HG02798 (cell line): ENCODE data around the gene JPH3.
"Not testable (repeated sequence)": the region's sequence is repeated elsewhere in the genome, so short reads cannot be mapped to it uniquely, and the experiment has no call there.

Experiments
- ATAC-seq: cut with Tn5 transposase; IDR thresholded peaks from one replicate; pipeline ENCODE4 v1.9.1; 2021; ENCODE audit warnings: mild to moderate bottlenecking; ENCODE audit not compliant: unreplicated experiment, poor library complexity

JPH3 gene

DNA sequence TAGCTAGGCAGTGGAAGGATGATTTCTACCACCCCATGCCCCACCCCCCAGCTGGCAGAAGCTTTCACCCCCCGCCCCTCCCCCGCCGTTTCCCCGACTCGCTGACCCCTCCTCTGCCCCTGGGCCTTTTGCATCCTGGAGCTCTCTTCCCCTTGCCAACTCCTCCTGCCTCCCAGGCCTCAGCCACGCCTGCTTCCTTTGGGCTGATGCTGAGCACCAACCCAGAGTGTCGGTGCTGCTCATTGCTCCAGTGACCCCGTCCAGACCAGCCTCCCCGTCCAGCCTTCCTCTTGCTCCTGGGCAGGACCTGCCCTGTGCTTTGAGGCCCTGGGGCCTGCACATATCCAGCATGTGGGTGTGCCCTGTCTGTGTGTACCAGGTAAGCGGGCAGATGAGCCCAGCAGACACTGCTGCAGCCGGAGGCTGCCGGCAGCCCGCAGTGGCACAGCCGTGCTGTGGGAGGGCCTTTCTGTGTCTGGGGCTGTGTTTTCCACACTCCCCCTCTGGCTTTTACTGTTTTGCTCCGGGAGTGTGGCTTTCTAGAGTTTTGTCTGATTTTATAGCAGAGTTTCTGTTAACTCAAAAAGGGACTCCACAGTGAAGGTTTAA, 72.9 kb downstream of the JPH3 start:
- ATAC-seq: no peak

DNA sequence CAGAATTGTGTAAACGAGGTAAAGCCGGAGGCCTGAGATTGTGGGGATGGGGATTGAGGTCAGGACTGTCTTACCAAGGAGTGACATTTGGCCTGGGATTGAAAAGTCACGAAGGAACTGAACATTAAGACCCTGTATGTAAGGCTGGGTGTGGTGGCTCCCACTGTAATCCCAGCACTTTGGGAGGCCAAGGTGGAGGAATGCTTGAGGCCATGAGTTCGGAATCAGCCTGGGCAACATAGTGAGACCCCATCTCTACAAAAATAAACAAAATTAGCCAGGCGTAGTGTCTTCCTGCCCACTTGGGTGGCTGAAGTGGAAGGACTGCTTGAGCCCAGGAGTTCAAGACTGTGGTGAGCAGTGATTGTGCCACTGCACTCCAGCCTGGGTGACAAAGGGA, 75.5 kb downstream of the JPH3 start:
- ATAC-seq: no peak

DNA sequence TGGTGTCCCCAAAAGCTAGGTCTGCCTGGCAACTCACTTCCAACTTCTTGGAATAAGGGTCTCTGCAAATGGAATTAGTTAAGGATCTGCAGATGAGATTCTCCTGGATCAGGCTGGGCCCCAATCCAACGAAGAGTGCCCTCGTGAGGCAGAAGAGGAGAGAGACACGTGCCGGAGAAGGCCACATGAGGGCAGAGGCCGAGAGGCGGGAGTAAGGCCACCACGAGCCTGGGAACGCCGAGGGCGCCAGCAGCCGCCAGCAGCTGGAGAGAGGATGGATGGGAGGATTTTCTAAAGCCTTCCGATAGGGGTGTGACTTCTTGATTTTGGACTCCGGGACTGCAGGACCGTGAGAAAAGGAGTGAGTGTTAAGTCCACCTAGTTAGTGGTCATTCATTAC, 76.3 kb downstream of the JPH3 start:
- no peak for ATAC-seq

DNA sequence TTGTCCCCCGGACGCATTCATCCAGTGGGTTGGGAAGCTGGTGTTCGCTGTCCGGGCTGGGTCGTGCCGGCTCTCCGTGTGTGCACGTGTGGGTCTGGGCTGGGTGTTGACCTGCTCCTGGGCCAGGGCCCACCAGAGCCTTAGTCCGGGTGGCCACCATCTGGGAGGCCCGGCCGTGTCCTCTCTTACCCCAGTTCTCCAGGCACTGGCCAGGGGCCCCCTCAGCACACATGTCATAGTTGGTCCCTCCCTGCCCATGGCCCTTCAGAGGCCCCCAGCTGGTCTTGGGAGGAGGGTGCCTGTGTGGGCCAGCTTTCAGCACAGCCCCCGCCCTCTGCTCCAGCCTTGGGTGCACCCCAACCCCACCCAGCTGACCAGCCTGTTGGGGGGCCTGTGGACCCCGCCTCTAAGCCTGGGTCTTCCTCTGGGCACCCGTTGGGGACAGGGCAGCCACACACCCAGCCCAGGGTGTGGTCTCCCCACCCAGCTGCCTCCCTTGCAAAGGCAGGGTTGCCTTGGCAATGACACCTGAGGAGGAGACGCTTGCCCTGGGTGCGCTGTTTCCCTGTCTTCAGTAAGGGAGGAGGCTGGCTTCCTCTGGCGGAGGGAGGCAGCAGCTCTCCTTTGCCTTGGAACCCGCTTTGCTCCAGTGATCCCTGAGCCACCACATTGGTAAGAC, 77.4 kb downstream of the JPH3 start:
- no peak for ATAC-seq

DNA sequence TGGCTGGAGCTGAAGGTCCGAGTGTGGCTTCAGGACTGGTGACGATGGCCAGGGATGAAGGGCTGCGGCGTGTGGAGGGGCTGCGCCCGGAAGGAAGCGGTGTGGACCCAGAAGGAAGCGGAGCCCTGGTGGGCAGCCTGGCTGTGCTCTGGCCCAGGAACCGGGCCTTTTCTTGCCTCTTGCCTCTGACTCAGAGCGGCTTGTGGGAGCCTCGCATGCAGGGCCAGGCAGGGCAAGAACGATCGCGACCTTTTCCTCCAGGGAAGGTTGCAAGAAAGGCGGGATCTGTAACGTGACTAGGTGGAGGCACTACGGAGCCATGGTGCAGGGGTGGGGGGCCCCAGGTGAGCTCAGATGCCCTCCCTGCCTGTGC, 78.0 kb downstream of the JPH3 start:
- ATAC-seq: no peak

DNA sequence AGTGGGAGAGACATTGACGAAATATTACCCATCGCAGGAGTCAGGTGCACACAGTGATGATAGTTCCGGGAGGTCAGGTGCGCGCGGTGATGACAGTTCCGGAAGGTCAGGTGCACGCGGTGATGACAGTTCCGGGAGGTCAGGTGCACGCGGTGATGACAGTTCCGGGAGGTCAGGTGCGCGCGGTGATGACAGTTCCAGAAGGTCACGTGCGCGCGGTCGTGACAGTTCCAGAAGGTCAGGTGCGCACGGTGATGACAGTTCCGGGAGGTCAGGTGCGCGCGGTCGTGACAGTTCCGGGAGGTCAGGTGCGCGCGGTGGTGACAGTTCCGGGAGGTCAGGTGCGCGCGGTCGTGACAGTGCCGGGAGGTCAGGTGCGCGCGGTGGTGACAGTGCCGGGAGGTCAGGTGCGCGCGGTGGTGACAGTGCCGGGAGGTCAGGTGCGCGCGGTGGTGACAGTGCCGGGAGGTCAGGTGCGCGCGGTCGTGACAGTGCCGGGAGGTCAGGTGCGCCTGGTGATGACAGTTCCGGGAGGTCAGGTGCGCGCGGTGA, 78.8 kb downstream of the JPH3 start:
- ATAC-seq: not testable (repeated sequence)

DNA sequence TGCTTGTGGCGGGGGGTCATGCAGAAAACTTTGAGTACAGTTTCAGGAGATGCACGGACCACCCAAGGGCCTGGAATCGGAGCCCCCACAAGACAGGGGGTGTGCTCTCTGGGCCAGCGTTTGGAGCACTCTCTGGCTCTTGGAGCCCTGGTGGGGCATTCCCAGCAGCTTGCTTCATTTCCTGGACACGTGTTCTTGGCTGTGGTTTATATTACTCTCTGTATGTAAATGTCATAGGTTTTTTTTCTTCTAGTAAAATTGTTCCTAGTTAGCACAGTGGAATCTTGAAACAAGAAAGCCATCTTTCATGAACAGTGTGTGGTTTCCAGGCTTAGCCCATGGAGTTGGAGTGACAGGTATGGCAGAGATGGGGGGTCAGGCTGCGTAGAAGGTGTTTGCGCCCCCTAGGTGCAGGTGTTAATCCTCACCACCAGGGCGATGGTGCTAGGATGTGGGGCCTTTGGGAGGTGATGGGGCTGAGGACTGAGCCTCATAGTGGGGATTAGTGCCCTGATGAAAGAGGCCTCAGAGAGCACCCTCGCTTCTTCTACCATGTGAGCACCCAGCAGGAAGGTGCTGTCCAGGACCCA, 79.8 kb downstream of the JPH3 start:
- ATAC-seq: no peak

DNA sequence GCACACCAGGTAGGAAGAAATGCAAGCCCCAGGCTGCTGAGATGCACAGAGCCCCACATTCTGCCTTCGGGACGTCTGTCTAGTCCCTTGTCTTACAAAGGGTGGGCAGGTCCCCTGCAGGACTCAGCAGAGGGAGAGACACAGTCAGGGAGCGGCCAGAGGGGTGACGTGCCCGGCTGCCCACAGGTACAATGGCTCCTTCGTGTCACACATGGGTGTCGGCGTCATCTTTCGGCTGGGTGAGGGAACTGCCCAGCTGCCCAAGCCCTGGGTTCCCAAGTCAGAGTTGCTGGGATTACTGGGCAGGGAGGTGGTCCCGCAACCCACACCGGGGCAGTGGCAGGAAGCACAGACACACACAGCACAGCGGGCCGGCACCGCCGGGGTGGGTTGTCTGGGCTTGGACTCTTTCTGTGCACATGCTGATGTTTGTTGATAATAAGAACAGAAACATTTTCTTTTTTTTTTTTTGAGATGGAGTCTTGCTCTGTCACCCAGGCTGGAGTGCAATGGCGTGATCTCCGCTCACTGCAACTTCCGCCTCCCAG, 80.6 kb downstream of the JPH3 start:
- no peak for ATAC-seq

DNA sequence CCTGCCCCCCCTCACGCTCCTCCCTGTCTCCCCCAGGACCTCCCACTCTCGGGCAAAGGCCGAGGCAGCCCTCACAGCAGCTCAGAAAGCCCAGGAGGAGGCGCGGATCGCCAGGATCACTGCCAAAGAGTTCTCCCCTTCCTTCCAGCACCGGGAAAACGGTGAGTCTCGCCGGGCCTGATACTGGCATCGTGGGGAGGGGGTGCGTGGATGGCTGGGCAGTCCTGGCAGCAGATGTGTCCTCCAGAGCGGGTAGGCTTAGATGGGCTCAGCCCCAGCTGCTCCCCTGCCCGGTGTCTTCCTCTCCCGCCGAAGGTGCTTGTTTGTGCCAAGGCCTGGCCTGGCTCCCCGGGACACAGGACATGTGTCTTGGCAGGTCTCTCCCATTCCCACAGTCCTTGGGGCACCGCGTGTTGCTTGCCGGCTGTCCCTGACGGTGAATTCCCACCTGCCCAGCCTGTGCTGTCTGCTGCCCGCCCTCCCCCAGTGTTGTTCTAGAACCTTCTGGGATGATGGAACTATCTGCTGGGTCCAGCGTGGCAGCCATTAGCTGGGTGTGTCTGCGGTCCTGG, 81.9 kb downstream of the JPH3 start:
- no peak for ATAC-seq

DNA sequence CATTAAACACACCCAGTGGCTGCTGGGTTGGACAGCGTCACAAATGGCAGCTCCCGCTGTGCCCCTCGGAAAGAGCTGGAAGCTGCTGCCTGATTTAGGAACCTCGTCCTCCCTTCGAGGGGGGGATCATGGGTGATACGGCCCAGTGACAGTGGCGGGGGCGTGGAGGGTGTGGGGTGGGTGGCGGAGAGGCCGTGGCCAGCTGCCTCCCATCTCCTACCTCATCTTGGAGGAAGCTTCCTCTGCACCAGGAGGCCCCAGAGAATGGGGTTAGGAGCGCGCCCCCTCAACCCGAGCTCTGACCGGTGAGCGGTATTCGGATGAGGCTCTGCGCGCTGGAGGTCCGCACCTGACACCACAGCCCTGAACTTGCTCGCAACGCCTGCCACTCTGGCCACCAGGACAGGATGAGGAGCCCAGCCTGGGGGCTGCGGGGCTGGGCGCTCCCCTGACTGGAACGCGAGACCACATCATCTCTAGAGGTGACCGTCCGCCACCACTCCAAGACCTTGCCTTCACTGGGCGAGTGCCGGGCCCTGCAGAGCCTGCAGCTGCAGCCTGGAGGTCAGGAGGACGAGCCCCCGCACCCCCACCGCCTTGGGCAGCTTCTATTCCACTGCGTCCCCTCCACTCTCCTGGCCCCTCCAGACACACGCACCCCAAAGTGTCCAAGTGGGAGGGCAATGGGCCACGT, 82.5 kb downstream of the JPH3 start:
- ATAC-seq: no peak

DNA sequence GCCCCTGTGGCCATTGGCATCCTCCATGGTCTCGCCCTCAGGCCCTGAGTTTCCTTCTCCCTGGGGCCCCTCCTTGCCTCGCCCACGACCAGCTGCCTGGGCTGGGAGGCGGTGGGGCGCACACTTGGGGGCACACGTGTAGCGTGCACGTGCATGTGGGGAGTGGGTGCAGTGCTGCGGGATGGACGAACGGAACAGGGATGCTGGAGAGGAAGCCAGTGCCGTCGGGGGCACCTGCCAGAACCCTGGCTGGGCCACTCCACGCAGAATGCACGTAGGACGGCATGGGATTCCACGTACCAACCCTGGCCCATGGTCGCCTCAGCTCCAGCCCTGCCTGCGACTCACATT, 83.1 kb downstream of the JPH3 start:
- no peak for ATAC-seq

DNA sequence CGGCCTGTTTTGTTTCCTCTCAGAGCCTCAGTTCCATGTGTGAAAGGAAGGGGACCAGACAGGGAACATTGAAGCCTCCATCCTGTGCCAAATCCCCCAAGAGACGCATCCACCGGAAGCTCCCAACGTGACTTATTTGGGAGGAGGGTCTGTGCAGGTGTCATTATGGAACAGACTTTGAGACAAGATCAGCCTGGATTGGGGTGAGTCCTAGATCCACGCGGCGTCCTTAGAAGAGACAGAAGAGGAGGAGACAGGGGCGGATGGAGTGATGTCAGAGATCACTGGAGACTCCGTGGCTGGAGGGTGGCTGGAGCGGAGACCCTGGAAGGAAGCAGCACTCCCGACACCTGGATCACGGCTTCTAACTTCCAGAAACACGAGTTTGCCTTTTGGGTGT, 83.5 kb downstream of the JPH3 start:
- ATAC-seq: no peak

DNA sequence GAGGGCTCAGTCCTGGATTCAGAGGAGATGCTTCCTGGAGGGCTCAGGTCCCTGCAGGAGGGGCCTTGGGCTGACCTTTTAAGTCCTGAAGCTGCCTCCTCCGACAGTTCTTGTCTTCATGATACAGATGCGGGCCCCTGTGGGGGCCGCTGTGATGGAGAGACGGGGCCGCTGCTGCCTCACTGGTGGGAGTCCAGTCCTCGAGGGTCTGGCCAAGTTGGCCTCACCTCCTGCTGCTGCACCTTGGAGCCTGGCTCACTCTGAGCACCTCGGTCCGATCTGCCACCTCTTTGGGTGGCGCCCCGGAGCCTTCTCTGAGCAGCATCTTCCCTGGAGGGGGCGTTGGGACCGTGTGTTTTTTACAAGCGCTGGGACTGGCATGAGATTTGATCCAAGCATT, 84.4 kb downstream of the JPH3 start:
- ATAC-seq: no peak

DNA sequence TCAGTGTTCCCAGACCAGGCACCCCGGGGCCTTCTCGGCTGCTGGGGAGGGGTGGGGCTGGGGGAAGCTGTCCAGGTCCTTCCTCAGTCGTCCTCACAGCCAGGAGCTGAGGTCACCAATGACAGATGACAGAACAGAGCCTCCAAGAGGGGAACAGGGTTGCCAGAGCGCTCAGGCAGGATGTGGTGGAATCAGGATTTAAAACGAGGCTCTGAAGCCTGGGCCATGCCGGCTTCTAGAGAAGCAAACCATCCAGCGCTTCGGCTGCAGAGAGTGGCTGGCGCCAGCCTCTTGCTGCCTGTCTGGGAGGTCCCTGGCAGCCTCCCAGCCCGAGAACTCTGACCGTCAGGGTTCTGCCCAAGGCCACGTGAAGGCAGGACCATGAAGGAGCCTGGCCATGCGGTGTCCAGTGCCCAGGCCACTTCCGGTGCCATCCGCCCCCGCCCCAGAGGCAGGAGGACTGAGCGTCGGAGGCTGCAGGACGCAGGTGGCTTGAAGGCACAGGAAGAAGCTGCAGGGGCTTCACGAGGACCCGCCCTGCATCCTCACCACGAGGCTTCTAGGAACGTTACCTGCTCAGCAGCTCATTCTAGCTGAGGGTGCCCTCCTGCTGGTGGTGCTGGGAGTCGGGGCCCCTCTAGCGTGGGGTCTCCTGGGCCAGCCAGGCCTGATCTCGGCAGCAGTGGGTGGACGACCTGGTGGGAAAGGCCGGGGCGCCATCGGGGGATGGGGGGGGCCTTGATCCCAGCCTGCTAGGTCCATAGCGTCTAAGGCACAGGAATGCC, 85.0 kb downstream of the JPH3 start:
- ATAC-seq: no peak

DNA sequence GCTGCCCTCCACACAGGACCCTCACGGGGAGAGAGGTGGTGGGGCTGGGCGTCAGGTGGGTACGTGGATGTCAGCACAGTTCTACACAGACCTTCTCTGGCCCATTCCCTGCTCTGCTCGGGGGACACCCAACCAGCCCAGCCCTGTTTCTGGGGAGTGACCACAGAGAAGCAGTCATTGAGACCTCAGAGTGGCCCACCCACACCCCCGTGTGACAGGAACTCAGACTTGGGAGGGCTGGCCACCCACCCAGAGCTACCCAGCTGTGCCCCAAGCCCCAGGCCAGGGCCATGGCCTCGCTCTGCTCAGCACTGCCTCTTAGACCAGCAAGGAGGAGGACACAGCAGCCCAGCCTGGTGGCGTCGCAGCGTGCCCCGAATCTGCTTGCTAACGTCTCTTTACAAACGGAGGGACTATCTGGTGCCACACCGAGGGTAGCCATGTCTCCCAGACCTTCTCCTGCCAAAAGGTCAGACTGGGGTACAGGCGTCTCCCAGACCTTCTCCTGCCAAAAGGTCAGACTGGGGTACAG, 85.8 kb downstream of the JPH3 start:
- no peak for ATAC-seq

DNA sequence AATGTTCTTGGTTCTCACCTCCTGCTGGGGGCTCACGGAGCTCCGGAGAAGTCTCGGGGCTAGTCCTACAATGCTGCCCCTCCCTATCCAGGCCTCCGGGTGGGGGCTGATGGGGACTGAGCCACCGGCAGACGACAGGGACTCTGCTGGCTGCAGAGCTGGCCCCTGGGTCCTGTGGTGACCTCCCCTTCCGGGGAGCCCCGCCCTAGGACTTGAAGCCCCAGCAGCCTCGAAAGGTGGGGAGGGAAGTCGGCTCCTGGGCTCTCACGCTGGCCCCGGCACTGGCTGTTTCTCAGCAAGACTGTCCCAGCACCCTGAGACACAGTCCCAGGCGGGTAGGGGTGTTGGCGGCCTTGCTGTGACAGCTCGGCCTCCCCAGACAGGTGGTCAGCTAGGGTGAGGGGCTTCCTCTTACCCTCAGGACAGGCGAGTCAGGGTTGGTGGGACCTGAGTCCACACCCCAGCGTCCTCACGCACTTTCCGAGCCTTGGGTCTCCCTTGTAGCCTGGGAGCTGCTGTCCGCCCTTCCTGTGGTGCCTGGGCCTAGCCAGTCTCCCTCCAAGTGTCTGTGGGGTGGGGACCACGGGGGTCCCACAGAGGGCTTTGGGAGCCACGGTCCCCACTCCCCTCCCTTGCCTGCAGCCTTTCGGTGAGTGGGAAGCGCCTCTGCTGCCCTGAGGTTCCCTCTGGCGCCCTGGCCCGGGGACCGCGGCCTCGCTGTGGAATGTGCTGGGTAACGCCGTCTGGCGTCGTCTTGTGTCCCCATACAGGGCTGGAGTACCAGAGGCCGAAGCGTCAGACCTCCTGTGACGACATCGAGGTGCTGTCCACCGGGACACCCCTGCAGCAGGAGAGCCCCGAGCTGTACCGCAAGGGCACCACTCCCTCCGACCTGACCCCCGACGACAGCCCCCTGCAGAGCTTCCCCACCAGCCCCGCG, 86.8 kb downstream of the JPH3 start:
- ATAC-seq: no peak

DNA sequence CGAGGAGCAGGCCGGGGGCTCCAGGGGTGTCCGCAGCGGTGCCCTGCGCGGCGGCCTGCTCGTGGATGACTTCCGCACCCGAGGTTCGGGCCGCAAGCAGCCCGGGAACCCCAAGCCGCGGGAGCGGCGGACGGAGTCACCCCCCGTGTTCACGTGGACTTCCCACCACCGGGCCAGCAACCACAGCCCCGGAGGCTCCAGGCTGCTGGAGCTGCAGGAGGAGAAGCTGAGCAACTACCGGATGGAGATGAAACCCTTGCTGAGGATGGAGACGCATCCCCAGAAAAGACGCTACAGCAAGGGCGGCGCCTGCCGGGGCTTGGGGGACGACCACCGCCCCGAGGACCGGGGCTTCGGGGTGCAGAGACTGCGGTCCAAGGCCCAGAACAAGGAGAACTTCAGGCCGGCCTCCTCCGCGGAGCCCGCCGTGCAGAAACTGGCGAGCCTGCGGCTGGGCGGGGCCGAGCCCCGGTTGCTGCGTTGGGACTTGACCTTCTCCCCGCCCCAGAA, 87.7 kb downstream of the JPH3 start:
- no peak for ATAC-seq

DNA sequence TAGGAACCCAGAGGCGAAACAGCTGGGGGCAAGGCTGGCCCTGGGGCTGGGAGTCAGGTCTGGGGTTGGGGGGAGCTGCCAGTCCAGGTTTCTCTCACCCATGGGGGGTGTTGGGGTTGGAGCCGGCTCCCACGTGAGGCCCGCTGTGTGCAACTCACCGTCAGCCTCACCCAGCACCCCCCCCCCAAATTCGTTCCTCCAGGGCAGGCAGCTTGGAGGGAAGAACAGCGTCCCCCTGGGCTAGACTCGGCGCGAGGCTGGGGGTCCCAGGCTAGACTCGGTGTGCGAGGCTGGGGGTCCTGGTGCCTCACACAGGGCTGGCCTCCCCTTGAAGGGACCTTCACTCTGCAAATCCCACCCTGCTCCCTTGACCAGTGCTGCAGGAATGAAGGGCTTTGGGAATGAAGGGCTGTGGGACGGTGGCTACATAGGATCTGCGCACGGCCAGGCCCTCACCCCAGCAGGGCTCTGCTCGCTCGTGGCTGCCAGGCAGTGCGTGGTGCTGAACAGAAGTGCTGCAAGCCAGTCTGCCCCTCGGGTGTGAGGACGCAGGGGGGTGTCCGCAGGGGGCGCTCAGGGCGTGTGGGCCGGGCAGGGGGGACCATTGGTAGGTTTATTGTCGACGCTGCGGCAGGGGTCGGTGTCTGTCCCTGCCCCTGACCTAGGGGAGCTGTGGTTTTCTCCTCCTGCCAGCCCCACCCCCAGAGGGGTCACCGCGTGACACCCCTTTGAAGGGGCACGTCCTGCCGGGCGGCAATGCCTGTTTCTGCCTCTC, 88.8 kb downstream of the JPH3 start:
- no peak for ATAC-seq
